H1 (cell line): Measurements from ENCODE around the gene KRTAP12-2. TPM values are rescaled to one million over a fixed set of nuclear protein-coding genes. Genes with fewer than 3 reads are reported as not detected.
A peak's percentile ranks its signal among the peaks of the same experiment; 100 is the strongest.

Experiments used
- CTCF ChIA-PET: fragments of 300-600 bp; sonication (Branson Sonifier 250); formaldehyde crosslinking; loops from one replicate; lab custom pipeline; 2021; ENCODE audit not compliant: partially characterized antibody; lab: Charles Lee
- POLR2A ChIA-PET: fragments of 300-600 bp; sonication (Branson Sonifier 250); formaldehyde crosslinking; loops from one replicate; lab custom pipeline; 2021; ENCODE audit warnings: inconsistent platforms; ENCODE audit not compliant: partially characterized antibody; lab: Charles Lee
- DNase-seq, 2 experiments: peaks; one replicate each; pipeline versions ENCODE4 v3.0.0 to v3.0.0-alpha.2; 2010 to 2022; ENCODE audit warnings: low spot score in 2 of 2, low read depth in 1 of 2, mixed read lengths in 1 of 2
- FAIRE-seq: peaks from 2 replicates; lab custom pipeline; 2011; peaks lifted over from hg19 to GRCh38; lab: Jason Lieb, UNC
- H2AFZ ChIP-seq: 2 replicates; pipeline ENCODE4 v1.8.1; 2012; ENCODE audit warnings: low read length, inconsistent platforms
- H2AK5ac ChIP-seq: 2 replicates; pipeline ENCODE4 v1.6.1; 2013; ENCODE audit warnings: low read depth, low read length
- H2BK120ac ChIP-seq: replicated peaks from 2 replicates; pipeline ENCODE3; 2013; ENCODE audit warnings: low read depth, low read length, inconsistent platforms
- H2BK12ac ChIP-seq: 2 replicates; pipeline ENCODE4 v1.6.1; 2013; ENCODE audit warnings: low read depth, low read length
- H2BK15ac ChIP-seq: 2 replicates; pipeline ENCODE4 v1.6.1; 2013; ENCODE audit warnings: low read length
- H2BK20ac ChIP-seq: 2 replicates; pipeline ENCODE4 v1.6.1; 2013; ENCODE audit warnings: low read length
- H2BK5ac ChIP-seq: 2 replicates; pipeline ENCODE4 v1.6.1; 2013; ENCODE audit warnings: low read depth, low read length
- H3K14ac ChIP-seq: 2 replicates; pipeline ENCODE4 v1.6.1; 2013; ENCODE audit warnings: inconsistent platforms; ENCODE audit not compliant: insufficient read length
- H3K18ac ChIP-seq: 2 replicates; pipeline ENCODE4 v1.6.1; 2013; ENCODE audit warnings: low read length; ENCODE audit errors: extremely low read depth
- H3K23ac ChIP-seq: 2 replicates; pipeline ENCODE4 v1.6.1; 2013; ENCODE audit warnings: inconsistent platforms; ENCODE audit not compliant: insufficient read length
- H3K23me2 ChIP-seq: 2 replicates; pipeline ENCODE4 v1.6.1; 2013; ENCODE audit warnings: low read depth, low read length
- H3K27ac ChIP-seq: 2 replicates; pipeline ENCODE4 v1.6.1; 2011; ENCODE audit warnings: low read depth, low read length, inconsistent platforms
- H3K27me3 ChIP-seq, 4 experiments: replicated peaks in 1 of 4; 1 replicate in 1 of 4; 2 replicates in 3 of 4; pipeline versions ENCODE4 v1.6.1 to v1.8.1; 2011 to 2013; ENCODE audit warnings: low read length in 3 of 4, mild to moderate bottlenecking in 3 of 4, inconsistent platforms in 2 of 4, mixed read lengths in 2 of 4, moderate library complexity in 1 of 4; ENCODE audit not compliant: control insufficient read depth in 3 of 4, insufficient read depth in 3 of 4; ENCODE audit errors: extremely low read depth in 1 of 4
- H3K36me3 ChIP-seq, 4 experiments: 2 replicates each; pipeline versions ENCODE4 v1.6.1 to v1.8.1; 2011 to 2013; ENCODE audit warnings: mild to moderate bottlenecking in 4 of 4, low read length in 3 of 4, moderate library complexity in 2 of 4, control low read depth in 1 of 4, inconsistent platforms in 1 of 4; ENCODE audit not compliant: insufficient read depth in 4 of 4, control insufficient read depth in 2 of 4
- H3K4ac ChIP-seq: replicated peaks from 2 replicates; pipeline ENCODE3; 2013; ENCODE audit warnings: low read length, low read depth, mixed read lengths, inconsistent platforms; ENCODE audit not compliant: insufficient read length
- H3K4me1 ChIP-seq, 4 experiments: replicated peaks in 1 of 4; 1 replicate in 1 of 4; 2 replicates in 3 of 4; pipeline versions ENCODE4 v1.6.1 to v1.8.1; 2011 to 2013; ENCODE audit warnings: low read length in 3 of 4, inconsistent platforms in 2 of 4, mixed read lengths in 1 of 4; ENCODE audit not compliant: insufficient read depth in 4 of 4, control insufficient read depth in 3 of 4
- H3K4me2 ChIP-seq, 2 experiments: 2 replicates each; pipeline versions ENCODE4 v1.6.1 to v1.8.1; 2011 to 2013; ENCODE audit warnings: low read depth in 2 of 2, low read length in 2 of 2, control low read depth in 1 of 2, inconsistent platforms in 1 of 2, mild to moderate bottlenecking in 1 of 2; ENCODE audit not compliant: insufficient read depth in 1 of 2
- H3K4me3 ChIP-seq, 4 experiments: fragments of 200-600, 300-600 bp in 1 of 4; sonication (generic), shearing (Covaris generic), sonication (Bioruptor Twin) in 1 of 4; 2 replicates each; pipeline versions ENCODE4 v1.5.1 to v1.8.1; 2011 to 2016; ENCODE audit warnings: low read length in 4 of 4, low read depth in 3 of 4, control low read depth in 2 of 4, inconsistent platforms in 2 of 4, mild to moderate bottlenecking in 2 of 4, mixed read lengths in 1 of 4, moderate library complexity in 1 of 4; ENCODE audit not compliant: insufficient read depth in 2 of 4; ENCODE audit errors: extremely low read depth in 1 of 4
- H3K56ac ChIP-seq: replicated peaks from 2 replicates; pipeline ENCODE3; 2013; ENCODE audit warnings: low read depth, mild to moderate bottlenecking, mixed read lengths, low read length, inconsistent platforms; ENCODE audit not compliant: insufficient read length
- H3K79me1 ChIP-seq: 2 replicates; pipeline ENCODE4 v1.6.1; 2013; ENCODE audit warnings: low read depth, low read length, control low read depth
- H3K79me2 ChIP-seq, 2 experiments: 2 replicates each; pipeline versions ENCODE4 v1.6.1 to v1.8.1; 2012 to 2013; ENCODE audit warnings: low read length in 2 of 2, mild to moderate bottlenecking in 2 of 2, inconsistent platforms in 1 of 2; ENCODE audit not compliant: insufficient read depth in 2 of 2, control insufficient read depth in 1 of 2
- H3K9ac ChIP-seq, 4 experiments: replicated peaks in 1 of 4; 1 replicate in 1 of 4; 2 replicates in 3 of 4; pipeline versions ENCODE4 v1.6.1 to v1.8.1; 2011 to 2013; ENCODE audit warnings: low read depth in 3 of 4, low read length in 3 of 4, control low read depth in 2 of 4, mild to moderate bottlenecking in 2 of 4, moderate library complexity in 2 of 4, inconsistent platforms in 1 of 4; ENCODE audit errors: extremely low read depth in 1 of 4
- H3K9me3 ChIP-seq, 2 experiments: 2 replicates each; pipeline versions ENCODE4 v1.6.1 to v1.8.1; 2012 to 2013; ENCODE audit warnings: mild to moderate bottlenecking in 2 of 2, moderate library complexity in 2 of 2, control low read depth in 1 of 2, inconsistent platforms in 1 of 2, low read depth in 1 of 2, low read length in 1 of 2, mixed read lengths in 1 of 2; ENCODE audit not compliant: insufficient read depth in 2 of 2
- H4K20me1 ChIP-seq, 2 experiments: replicated peaks in 1 of 2; 2 replicates each; pipeline versions ENCODE3 to v1.8.1; 2011 to 2013; ENCODE audit warnings: inconsistent platforms in 2 of 2, low read length in 2 of 2, mild to moderate bottlenecking in 1 of 2; ENCODE audit not compliant: insufficient read depth in 2 of 2, control insufficient read depth in 1 of 2
- H4K5ac ChIP-seq: 2 replicates; pipeline ENCODE4 v1.6.1; 2013; ENCODE audit warnings: low read length, low read depth, mixed read lengths, inconsistent platforms; ENCODE audit not compliant: insufficient read length
- H4K8ac ChIP-seq: 2 replicates; pipeline ENCODE4 v1.8.0; 2013; ENCODE audit warnings: mild to moderate bottlenecking, moderate library complexity, low read length, inconsistent platforms; ENCODE audit not compliant: insufficient read depth; ENCODE audit errors: extremely low read depth
- H4K91ac ChIP-seq: replicated peaks from 2 replicates; pipeline ENCODE3; 2013; ENCODE audit warnings: low read length, mixed read lengths, inconsistent platforms; ENCODE audit not compliant: insufficient read length
- CREB1 ChIP-seq: IDR thresholded peaks from 2 replicates; pipeline ENCODE4 v1.6.1; 2012; ENCODE audit warnings: inconsistent platforms
- POU5F1 ChIP-seq: IDR thresholded peaks from 2 replicates; pipeline ENCODE4 v1.6.1; 2011; ENCODE audit warnings: low read depth, mild to moderate bottlenecking, low read length, moderate library complexity
- RAD21 ChIP-seq, 2 experiments: IDR thresholded peaks in 1 of 2; conservative IDR thresholded peaks in 1 of 2; 2 replicates each; pipeline ENCODE4 v1.6.1; 2011; ENCODE audit warnings: low read depth in 2 of 2, low read length in 2 of 2, improper control_type of control experiment in 1 of 2, inconsistent platforms in 1 of 2, mild to moderate bottlenecking in 1 of 2, moderate library complexity in 1 of 2
- SIX5 ChIP-seq: IDR thresholded peaks from 2 replicates; pipeline ENCODE4 v1.6.1; 2011; ENCODE audit warnings: mild to moderate bottlenecking, low read depth, low read length
- WGBS, 2 experiments: shearing (Covaris generic) in 1 of 2; methylation state at CpG; one replicate each; pipeline versions ENCODE4 v1.1.6 to v1.1.7; 2013 to 2015; ENCODE audit warnings: low lambda C conversion rate in 2 of 2, mixed read lengths in 2 of 2, inconsistent platforms in 1 of 2, low coverage in 1 of 2, missing lambda C conversion rate in 1 of 2; ENCODE audit not compliant: insufficient replicate concordance in 2 of 2, insufficient coverage in 1 of 2, insufficient read length in 1 of 2; ENCODE audit errors: extremely low coverage in 1 of 2, missing lambda C conversion rate in 1 of 2; 5-methylcytosine and 5-hydroxymethylcytosine counted together
- polyA plus RNA-seq, 7 experiments: library from polyadenylated mRNA; depleted of rRNA in 3 of 7; stranded (reverse) in 5 of 7; unstranded in 2 of 7; fragments of >200 nt in 5 of 7; fragments of 200-250 nt in 2 of 7; gene quantifications; 1 replicate in 5 of 7; 2 replicates in 1 of 7; 4 replicates in 1 of 7; pipeline versions ENCODE4 v1.2.1 to v1.2.3, GENCODE V29; 2011 to 2013; ENCODE audit warnings: missing spikeins in 2 of 7, mixed read lengths in 2 of 7
- total RNA-seq: library from RNA; stranded (reverse); fragmentation: NEBNext Ultra II Directional; extraction: Animal tissue kit (Norgen Biotek cat#: 25700); gene quantifications from 2 replicates; pipeline ENCODE4 v1.2.1, GENCODE V29; 2021
- TF ChIP-seq, protein P1 (sequence below), 3 experiments: IDR thresholded peaks; 1 replicate in 2 of 3; 2 replicates in 1 of 3; pipeline versions ENCODE4 v1.5.1 to v1.6.1; 2011; ENCODE audit warnings: low read length in 3 of 3, mild to moderate bottlenecking in 3 of 3, inconsistent platforms in 2 of 3, low read depth in 1 of 3, moderate library complexity in 1 of 3; ENCODE audit not compliant: insufficient read depth in 1 of 3; ENCODE audit errors: control extremely low read depth in 1 of 3
- TF ChIP-seq, protein P2 (sequence below): IDR thresholded peaks from 2 replicates; pipeline ENCODE4 v1.6.1; 2012; ENCODE audit warnings: inconsistent platforms
- TF ChIP-seq, protein P3 (sequence below): IDR thresholded peaks from 2 replicates; pipeline ENCODE4 v1.6.1; 2012; ENCODE audit warnings: inconsistent platforms

The KRTAP12-2 gene
- total and polyA plus RNA-seq, 2 of the 8 experiments (the other 6 are each of a cell fraction or from before 2014, with no cell fraction given) = 0.50 TPM; not detected in 1

DNA sequence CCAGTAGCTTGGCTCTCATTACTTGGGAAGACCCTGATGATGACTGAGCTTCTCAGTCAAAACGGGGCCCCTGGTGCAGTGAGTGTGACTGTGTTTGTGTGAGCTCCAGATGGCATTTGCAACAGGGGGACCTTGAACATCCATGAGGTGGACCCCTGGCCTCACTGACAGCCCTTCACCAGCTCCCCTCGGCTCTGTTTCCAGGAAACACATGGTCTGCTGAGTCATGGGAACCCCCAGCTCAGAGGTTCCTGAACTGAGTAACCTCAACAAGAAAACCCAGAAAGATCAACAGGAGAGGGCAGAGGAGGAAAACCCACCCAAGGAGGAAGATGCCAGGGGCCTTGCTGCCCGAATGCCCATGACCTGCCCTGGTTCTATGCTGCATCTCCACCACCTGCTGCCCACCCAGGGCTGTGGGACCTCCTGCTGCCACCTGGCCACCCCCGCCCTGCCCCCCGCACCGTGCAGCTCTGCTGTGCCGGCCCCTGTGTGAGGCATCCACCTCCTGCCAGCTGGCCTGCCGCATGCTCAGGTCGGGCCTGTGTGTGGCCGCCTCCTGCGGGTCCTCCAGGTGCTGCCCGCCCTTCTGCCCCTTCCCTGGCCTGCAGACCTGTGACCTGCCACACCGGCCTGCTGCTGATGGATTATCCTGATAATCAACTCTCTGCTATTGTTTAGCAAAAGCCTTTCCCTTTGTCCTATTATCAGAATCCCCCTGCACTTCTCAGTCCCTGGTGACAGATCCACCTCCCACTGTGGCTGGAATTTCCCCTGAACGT lies 19.5 kb upstream of the KRTAP12-2 start:
- no peaks in the 10 kb centered on the region for H3K79me1 ChIP-seq
- H3K18ac ChIP-seq = no peak overlapping the region; the same call in 1 of the 2 replicates
- peak overlapping the region; percentile 7 for H2BK120ac ChIP-seq
- POLR2A ChIA-PET = interaction anchor here (0.8 to 1.0 kb wide), 2 partner anchors 12 to 39 kb away, joined by 3 to 4 read pairs; no protein-coding TSS in a partner anchor
- CTCF ChIA-PET = interaction anchor here (0.7 to 2.5 kb wide), 10 partner anchors 10 to 137 kb away, joined by 3 to 13 read pairs (median 3); partner anchors contain the start of genes KRTAP10-12 and KRTAP10-9
- peak overlapping the region; percentile 78; the same call in 1 of the 2 replicates for H2BK5ac ChIP-seq
- no peaks in the 10 kb centered on the region for H3K23me2 ChIP-seq
- no peaks in the 10 kb centered on the region for H3K27me3 ChIP-seq
- peak overlapping the region; percentile 69 for H2AK5ac ChIP-seq
- no peak overlapping the region for H2BK15ac ChIP-seq
- H3K14ac ChIP-seq = no peak overlapping the region
- no peak overlapping the region for H3K4me3 ChIP-seq
- no peak overlapping the region for H4K91ac ChIP-seq
- H3K23ac ChIP-seq = no peak overlapping the region
- no peak overlapping the region for H2AFZ ChIP-seq
- peaks cover 5 to 11% (median 9%) of the 10 kb centered on the region in 4 experiments for H3K4me1 ChIP-seq
- H3K56ac ChIP-seq = no peak overlapping the region
- H3K27ac ChIP-seq = no peak overlapping the region
- H4K20me1 ChIP-seq = no peaks in the 10 kb centered on the region
- peak overlapping the region; percentile 16 to 37; a peak in 2 of 4 replicates for H3K4me2 ChIP-seq
- no peaks in the 10 kb centered on the region for H3K79me2 ChIP-seq
- 0 out of 2 replicates have a peak overlapping the region, but pooled peaks have one; percentile 68 for H2BK12ac ChIP-seq
- H4K8ac ChIP-seq = no peak overlapping the region
- H3K9ac ChIP-seq = no peak overlapping the region
- WGBS, 2 experiments = 35% methylated on average over 11 of the region's 14 CpGs; no CpG with 5 or more reads in 1 of the 2 experiments
- FAIRE-seq = no peak
- no peak overlapping the region for H3K4ac ChIP-seq
- no peaks in the 10 kb centered on the region for H3K36me3 ChIP-seq
- H4K5ac ChIP-seq = no peak overlapping the region
- no peak for DNase-seq
- no peaks in the 10 kb centered on the region for H3K9me3 ChIP-seq
- H2BK20ac ChIP-seq = no peak overlapping the region
- TF ChIP-seq, protein P1, sequence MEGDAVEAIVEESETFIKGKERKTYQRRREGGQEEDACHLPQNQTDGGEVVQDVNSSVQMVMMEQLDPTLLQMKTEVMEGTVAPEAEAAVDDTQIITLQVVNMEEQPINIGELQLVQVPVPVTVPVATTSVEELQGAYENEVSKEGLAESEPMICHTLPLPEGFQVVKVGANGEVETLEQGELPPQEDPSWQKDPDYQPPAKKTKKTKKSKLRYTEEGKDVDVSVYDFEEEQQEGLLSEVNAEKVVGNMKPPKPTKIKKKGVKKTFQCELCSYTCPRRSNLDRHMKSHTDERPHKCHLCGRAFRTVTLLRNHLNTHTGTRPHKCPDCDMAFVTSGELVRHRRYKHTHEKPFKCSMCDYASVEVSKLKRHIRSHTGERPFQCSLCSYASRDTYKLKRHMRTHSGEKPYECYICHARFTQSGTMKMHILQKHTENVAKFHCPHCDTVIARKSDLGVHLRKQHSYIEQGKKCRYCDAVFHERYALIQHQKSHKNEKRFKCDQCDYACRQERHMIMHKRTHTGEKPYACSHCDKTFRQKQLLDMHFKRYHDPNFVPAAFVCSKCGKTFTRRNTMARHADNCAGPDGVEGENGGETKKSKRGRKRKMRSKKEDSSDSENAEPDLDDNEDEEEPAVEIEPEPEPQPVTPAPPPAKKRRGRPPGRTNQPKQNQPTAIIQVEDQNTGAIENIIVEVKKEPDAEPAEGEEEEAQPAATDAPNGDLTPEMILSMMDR (IDR thresholded peaks at IDR 0.05; ENCODE audit: control extremely low read depth in 1 of 3, insufficient read depth in 1 of 3, low read depth in 1 of 3, low read length in 3 of 3) = peak; percentile 9 to 31 (median 17); a peak in 3 of 4 replicates
- TF ChIP-seq RAD21 (IDR thresholded peaks at IDR 0.05 in 1 of 2, conservative IDR thresholded peaks at IDR 0.05 in 1 of 2; ENCODE audit: low read depth in 2 of 2, low read length in 2 of 2) = peak; percentile 12 to 36; a peak in 2 of 4 replicates
- TF ChIP-seq, protein P2, sequence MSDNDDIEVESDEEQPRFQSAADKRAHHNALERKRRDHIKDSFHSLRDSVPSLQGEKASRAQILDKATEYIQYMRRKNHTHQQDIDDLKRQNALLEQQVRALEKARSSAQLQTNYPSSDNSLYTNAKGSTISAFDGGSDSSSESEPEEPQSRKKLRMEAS = peak; percentile 91
- no peak for TF ChIP-seq POU5F1
- TF ChIP-seq CREB1 = no peak
- TF ChIP-seq SIX5 = no peak
- TF ChIP-seq, protein P3, sequence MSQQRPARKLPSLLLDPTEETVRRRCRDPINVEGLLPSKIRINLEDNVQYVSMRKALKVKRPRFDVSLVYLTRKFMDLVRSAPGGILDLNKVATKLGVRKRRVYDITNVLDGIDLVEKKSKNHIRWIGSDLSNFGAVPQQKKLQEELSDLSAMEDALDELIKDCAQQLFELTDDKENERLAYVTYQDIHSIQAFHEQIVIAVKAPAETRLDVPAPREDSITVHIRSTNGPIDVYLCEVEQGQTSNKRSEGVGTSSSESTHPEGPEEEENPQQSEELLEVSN = peak; percentile 89
